ENCODE results near the gene SLC4A2.

Gene SLC4A2

GRCh38 chr7:151078233-151079040, 19.0 kb downstream of the SLC4A2 start:
- no peak for DNase-seq

GRCh38 chr7:151079199-151079910, 20.0 kb downstream of the SLC4A2 start:
- H3K4me3 ChIP-seq (ENCODE audit: insufficient read depth, low read depth, low read length, poor library complexity, severe bottlenecking), result peak overlapping the region; percentile 93
- peaks cover 30% of the 10 kb centered on the region for H3K36me3 ChIP-seq (ENCODE audit: control insufficient read depth, insufficient read depth, low read length)

More at GRCh38 chr7:151078233-151079040, 19.0 kb downstream of the SLC4A2 start:
- Histone ChIP-seq H3K9me3 (ENCODE audit: control insufficient read depth, low read length) (no peaks in the 10 kb centered on the region), H3K27me3 (replicated peaks; ENCODE audit: control insufficient read depth, insufficient read depth, low read length, poor library complexity, severe bottlenecking) (no peaks in the 10 kb centered on the region), H3K4me1 (ENCODE audit: control insufficient read depth, insufficient read depth, low read length, poor library complexity, severe bottlenecking) (peaks cover 30% of the 10 kb centered on the region), H3K27ac (ENCODE audit: insufficient read depth, low read length, poor library complexity, severe bottlenecking) (no peak overlapping the region), H3K4me3 (ENCODE audit: insufficient read depth, low read depth, low read length, poor library complexity, severe bottlenecking) (no peak overlapping the region), H3K36me3 (ENCODE audit: control insufficient read depth, insufficient read depth, low read length) (peaks cover 37% of the 10 kb centered on the region)

GRCh38 chr7:151080067-151080521, 20.7 kb downstream of the SLC4A2 start:
- Histone ChIP-seq H3K36me3 (ENCODE audit: control insufficient read depth, insufficient read depth, low read length) (peaks cover 23% of the 10 kb centered on the region), H3K27ac (ENCODE audit: insufficient read depth, low read length, poor library complexity, severe bottlenecking) (peak overlapping the region; percentile 89), H3K4me3 (ENCODE audit: insufficient read depth, low read depth, low read length, poor library complexity, severe bottlenecking) (peak overlapping the region; percentile 93), H3K9me3 (ENCODE audit: control insufficient read depth, low read length) (no peaks in the 10 kb centered on the region), H3K27me3 (replicated peaks; ENCODE audit: control insufficient read depth, insufficient read depth, low read length, poor library complexity, severe bottlenecking) (no peaks in the 10 kb centered on the region), H3K4me1 (ENCODE audit: control insufficient read depth, insufficient read depth, low read length, poor library complexity, severe bottlenecking) (peaks cover 38% of the 10 kb centered on the region)
- no peak for DNase-seq

More at GRCh38 chr7:151079199-151079910, 20.0 kb downstream of the SLC4A2 start:
- no peaks in the 10 kb centered on the region for H3K9me3 ChIP-seq (ENCODE audit: control insufficient read depth, low read length)
- peak overlapping the region; percentile 89 for H3K27ac ChIP-seq (ENCODE audit: insufficient read depth, low read length, poor library complexity, severe bottlenecking)
- peaks cover 38% of the 10 kb centered on the region for H3K4me1 ChIP-seq (ENCODE audit: control insufficient read depth, insufficient read depth, low read length, poor library complexity, severe bottlenecking)
- DNase-seq, result no peak
- no peaks in the 10 kb centered on the region for H3K27me3 ChIP-seq (replicated peaks; ENCODE audit: control insufficient read depth, insufficient read depth, low read length, poor library complexity, severe bottlenecking)

- H3K27ac ChIP-seq (ENCODE audit: insufficient read depth, low read length, poor library complexity, severe bottlenecking), result peak within 1 kb of the TSS; percentile 89
- DNase-seq, result peak; percentile 81 to 85 (median 83)
- H3K27me3 ChIP-seq (replicated peaks; ENCODE audit: control insufficient read depth, insufficient read depth, low read length, poor library complexity, severe bottlenecking), result no peaks in the 10 kb centered on the region
- peaks cover 41% of the 10 kb centered on the region for H3K4me1 ChIP-seq (ENCODE audit: control insufficient read depth, insufficient read depth, low read length, poor library complexity, severe bottlenecking)
- H3K36me3 ChIP-seq (ENCODE audit: control insufficient read depth, insufficient read depth, low read length), result peaks cover 18% of the 10 kb centered on the region
- H3K4me3 ChIP-seq (ENCODE audit: insufficient read depth, low read depth, low read length, poor library complexity, severe bottlenecking), result peak within 1 kb of the TSS; percentile 93
- no peaks in the 10 kb centered on the region for H3K9me3 ChIP-seq (ENCODE audit: control insufficient read depth, low read length)
Measured at GRCh38 chr7:151080522-151081169, 21.3 kb downstream of the SLC4A2 start, which contains the start of gene FASTK. TSS of gene FASTK (minus strand) at chr7:151080809. CDS start at chr7:151080766, 43 bp downstream.

GRCh38 chr7:151081170-151082101, 22.0 kb downstream of the SLC4A2 start:
- no peaks in the 10 kb centered on the region for H3K27me3 ChIP-seq (replicated peaks; ENCODE audit: control insufficient read depth, insufficient read depth, low read length, poor library complexity, severe bottlenecking)
- no peak for DNase-seq
- H3K36me3 ChIP-seq (ENCODE audit: control insufficient read depth, insufficient read depth, low read length), result peaks cover 10% of the 10 kb centered on the region
- H3K4me3 ChIP-seq (ENCODE audit: insufficient read depth, low read depth, low read length, poor library complexity, severe bottlenecking), result peak overlapping the region; percentile 93
- H3K27ac ChIP-seq (ENCODE audit: insufficient read depth, low read length, poor library complexity, severe bottlenecking), result peak overlapping the region; percentile 89
- H3K9me3 ChIP-seq (ENCODE audit: control insufficient read depth, low read length), result no peaks in the 10 kb centered on the region
- peaks cover 44% of the 10 kb centered on the region for H3K4me1 ChIP-seq (ENCODE audit: control insufficient read depth, insufficient read depth, low read length, poor library complexity, severe bottlenecking)

- H3K27me3 ChIP-seq (replicated peaks; ENCODE audit: control insufficient read depth, insufficient read depth, low read length, poor library complexity, severe bottlenecking), result no peaks in the 10 kb centered on the region
- H3K9me3 ChIP-seq (ENCODE audit: control insufficient read depth, low read length), result no peaks in the 10 kb centered on the region
- H3K4me3 ChIP-seq (ENCODE audit: insufficient read depth, low read depth, low read length, poor library complexity, severe bottlenecking), result peak overlapping the region; percentile 78
- no peak for DNase-seq
- H3K4me1 ChIP-seq (ENCODE audit: control insufficient read depth, insufficient read depth, low read length, poor library complexity, severe bottlenecking), result peaks cover 49% of the 10 kb centered on the region
- peak overlapping the region; percentile 90 for H3K27ac ChIP-seq (ENCODE audit: insufficient read depth, low read length, poor library complexity, severe bottlenecking)
- H3K36me3 ChIP-seq (ENCODE audit: control insufficient read depth, insufficient read depth, low read length), result peaks cover 7% of the 10 kb centered on the region
Measured at GRCh38 chr7:151082141-151083070, 23.0 kb downstream of the SLC4A2 start.

- Histone ChIP-seq H3K4me1 (ENCODE audit: control insufficient read depth, insufficient read depth, low read length, poor library complexity, severe bottlenecking) (peaks cover 56% of the 10 kb centered on the region), H3K4me3 (ENCODE audit: insufficient read depth, low read depth, low read length, poor library complexity, severe bottlenecking) (peak within 1 kb of the TSS; percentile 78), H3K9me3 (ENCODE audit: control insufficient read depth, low read length) (no peaks in the 10 kb centered on the region), H3K36me3 (ENCODE audit: control insufficient read depth, insufficient read depth, low read length) (no peaks in the 10 kb centered on the region), H3K27me3 (replicated peaks; ENCODE audit: control insufficient read depth, insufficient read depth, low read length, poor library complexity, severe bottlenecking) (no peaks in the 10 kb centered on the region), H3K27ac (ENCODE audit: insufficient read depth, low read length, poor library complexity, severe bottlenecking) (peak within 1 kb of the TSS; percentile 90)
- peak; percentile 83 to 90 (median 85) for DNase-seq
Measured at GRCh38 chr7:151083071-151083823, 23.9 kb downstream of the SLC4A2 start, which contains the start of gene TMUB1. TSS of gene TMUB1 (minus strand) at chr7:151083493. CDS start at chr7:151082563, 930 bp downstream.

GRCh38 chr7:151083824-151084160, 24.4 kb downstream of the SLC4A2 start:
- peaks cover 56% of the 10 kb centered on the region for H3K4me1 ChIP-seq (ENCODE audit: control insufficient read depth, insufficient read depth, low read length, poor library complexity, severe bottlenecking)
- H3K27ac ChIP-seq (ENCODE audit: insufficient read depth, low read length, poor library complexity, severe bottlenecking), result peak overlapping the region; percentile 90

More at GRCh38 chr7:151083824-151084160, 24.4 kb downstream of the SLC4A2 start:
- Histone ChIP-seq H3K36me3 (ENCODE audit: control insufficient read depth, insufficient read depth, low read length) (no peaks in the 10 kb centered on the region), H3K9me3 (ENCODE audit: control insufficient read depth, low read length) (no peaks in the 10 kb centered on the region), H3K4me3 (ENCODE audit: insufficient read depth, low read depth, low read length, poor library complexity, severe bottlenecking) (peak overlapping the region; percentile 78), H3K27me3 (replicated peaks; ENCODE audit: control insufficient read depth, insufficient read depth, low read length, poor library complexity, severe bottlenecking) (no peaks in the 10 kb centered on the region)
- DNase-seq, result no peak
